Uterus (tissue), 2 donors: Measurements from ENCODE around the gene CACNA2D1.

Experiments used
- POLR2A ChIP-seq, 2 donors: fragments of 450-650 bp; IDR thresholded peaks; one replicate each; pipeline ENCODE4 v1.6.1; 2016; ENCODE audit warnings: antibody characterized with exemption in 2 of 2, mild to moderate bottlenecking in 1 of 2, moderate library complexity in 1 of 2
- TF ChIP-seq, protein P1 (sequence below), 4 experiments: fragments of 200-600 bp in 2 of 4; fragments of 450-650 bp in 2 of 4; sonication (generic) in 2 of 4; IDR thresholded peaks; one replicate each; pipeline ENCODE4 v1.5.1; 2016 to 2019; ENCODE audit warnings: antibody characterized with exemption in 4 of 4, mild to moderate bottlenecking in 2 of 4, moderate library complexity in 1 of 4

DNA sequence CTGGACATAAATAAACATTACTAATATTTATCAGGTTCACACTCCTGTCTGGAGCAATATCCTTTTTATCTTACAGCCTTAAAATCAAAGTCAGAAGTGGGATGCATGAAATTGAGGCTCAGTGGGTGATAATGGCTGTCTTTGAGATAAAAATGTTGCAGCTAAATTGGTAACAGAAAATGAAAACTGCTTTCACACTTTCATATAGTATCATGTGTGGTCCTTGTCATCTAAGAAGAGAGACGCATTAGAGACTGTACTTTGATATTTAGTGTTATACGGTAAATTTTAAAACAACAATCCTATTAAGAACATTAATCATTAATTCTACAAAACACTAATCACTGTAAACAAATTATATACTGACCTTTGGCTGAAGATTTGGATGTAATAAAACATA is 438.5 kb downstream of the CACNA2D1 start:
- TF ChIP-seq, protein P1, sequence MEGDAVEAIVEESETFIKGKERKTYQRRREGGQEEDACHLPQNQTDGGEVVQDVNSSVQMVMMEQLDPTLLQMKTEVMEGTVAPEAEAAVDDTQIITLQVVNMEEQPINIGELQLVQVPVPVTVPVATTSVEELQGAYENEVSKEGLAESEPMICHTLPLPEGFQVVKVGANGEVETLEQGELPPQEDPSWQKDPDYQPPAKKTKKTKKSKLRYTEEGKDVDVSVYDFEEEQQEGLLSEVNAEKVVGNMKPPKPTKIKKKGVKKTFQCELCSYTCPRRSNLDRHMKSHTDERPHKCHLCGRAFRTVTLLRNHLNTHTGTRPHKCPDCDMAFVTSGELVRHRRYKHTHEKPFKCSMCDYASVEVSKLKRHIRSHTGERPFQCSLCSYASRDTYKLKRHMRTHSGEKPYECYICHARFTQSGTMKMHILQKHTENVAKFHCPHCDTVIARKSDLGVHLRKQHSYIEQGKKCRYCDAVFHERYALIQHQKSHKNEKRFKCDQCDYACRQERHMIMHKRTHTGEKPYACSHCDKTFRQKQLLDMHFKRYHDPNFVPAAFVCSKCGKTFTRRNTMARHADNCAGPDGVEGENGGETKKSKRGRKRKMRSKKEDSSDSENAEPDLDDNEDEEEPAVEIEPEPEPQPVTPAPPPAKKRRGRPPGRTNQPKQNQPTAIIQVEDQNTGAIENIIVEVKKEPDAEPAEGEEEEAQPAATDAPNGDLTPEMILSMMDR (IDR thresholded peaks at IDR 0.05), result no peak
- TF ChIP-seq POLR2A (IDR thresholded peaks at IDR 0.05), result no peak
